Fibroblast of skin of right biceps (primary cell): ENCODE data around the gene SUSD1.
"Not testable (repeated sequence)": the region's sequence is repeated elsewhere in the genome, so short reads cannot be mapped to it uniquely, and the experiment has no call there.

Source experiments
- DNase-seq: peaks from one replicate; pipeline ENCODE4 v3.0.0-alpha.2; 2013

SUSD1 gene

GRCh38 chr9:112173489-112174221, 1.4 kb downstream of the SUSD1 start:
- no peak for DNase-seq

GRCh38 chr9:112170968-112171367, 4.1 kb downstream of the SUSD1 start:
- no peak for DNase-seq

DNA sequence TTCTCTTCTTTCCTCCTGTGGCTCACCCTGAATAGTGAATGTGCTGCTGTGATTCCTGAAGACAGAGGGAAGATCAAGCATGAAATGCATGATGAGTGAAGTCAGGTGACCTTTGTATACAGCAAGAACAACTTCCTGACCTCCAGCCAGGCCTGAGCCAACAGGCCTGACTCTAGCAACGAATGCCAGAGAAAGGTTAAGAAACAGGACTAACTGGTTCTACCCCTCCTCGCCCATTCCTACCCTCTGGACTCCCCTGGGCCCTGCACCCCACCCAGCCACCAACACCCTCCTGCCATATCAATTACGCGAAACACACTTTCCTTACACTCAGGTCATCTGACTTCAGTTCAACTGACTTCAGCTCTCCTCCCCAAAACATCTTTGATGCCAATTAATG, 4.9 kb downstream of the SUSD1 start:
- no peak for DNase-seq

DNA sequence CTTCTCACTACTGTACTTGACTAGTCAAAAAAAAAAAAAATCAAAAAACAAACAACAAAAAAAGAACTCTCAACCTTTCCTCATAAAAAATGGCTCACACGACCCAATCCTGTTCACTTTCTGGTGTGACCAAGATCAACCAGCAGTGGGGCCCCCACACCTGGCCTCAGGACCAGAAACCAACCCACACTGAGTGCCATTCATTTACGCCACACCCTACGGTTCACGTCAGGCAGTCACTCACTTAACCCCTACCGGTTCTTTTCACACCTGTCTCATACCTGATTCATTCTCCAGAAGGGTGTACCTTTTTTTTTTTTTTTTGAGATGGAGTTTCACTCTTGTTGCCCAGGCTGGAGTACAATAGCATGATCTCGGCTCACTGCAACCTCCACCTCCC, 5.7 kb downstream of the SUSD1 start:
- DNase-seq: no peak

DNA sequence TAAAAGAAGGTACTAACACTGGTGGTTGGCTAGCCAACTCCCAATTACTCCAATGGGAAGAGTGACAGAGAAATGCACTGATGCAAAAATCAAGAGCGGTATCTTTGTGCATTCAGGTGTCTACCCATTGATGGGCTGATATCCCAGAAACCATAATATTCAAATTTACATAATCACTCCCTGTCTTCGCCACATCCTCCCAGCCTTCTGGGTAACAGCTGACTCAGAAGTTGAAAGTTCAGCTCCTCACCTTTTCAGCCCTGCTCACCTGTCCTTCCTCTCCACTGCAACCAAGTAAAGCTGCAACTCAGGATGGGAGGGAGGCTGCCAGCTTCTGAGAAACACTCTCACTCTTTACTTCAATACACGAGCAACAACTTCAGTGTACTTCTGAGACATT, 6.9 kb downstream of the SUSD1 start:
- no peak for DNase-seq

DNA sequence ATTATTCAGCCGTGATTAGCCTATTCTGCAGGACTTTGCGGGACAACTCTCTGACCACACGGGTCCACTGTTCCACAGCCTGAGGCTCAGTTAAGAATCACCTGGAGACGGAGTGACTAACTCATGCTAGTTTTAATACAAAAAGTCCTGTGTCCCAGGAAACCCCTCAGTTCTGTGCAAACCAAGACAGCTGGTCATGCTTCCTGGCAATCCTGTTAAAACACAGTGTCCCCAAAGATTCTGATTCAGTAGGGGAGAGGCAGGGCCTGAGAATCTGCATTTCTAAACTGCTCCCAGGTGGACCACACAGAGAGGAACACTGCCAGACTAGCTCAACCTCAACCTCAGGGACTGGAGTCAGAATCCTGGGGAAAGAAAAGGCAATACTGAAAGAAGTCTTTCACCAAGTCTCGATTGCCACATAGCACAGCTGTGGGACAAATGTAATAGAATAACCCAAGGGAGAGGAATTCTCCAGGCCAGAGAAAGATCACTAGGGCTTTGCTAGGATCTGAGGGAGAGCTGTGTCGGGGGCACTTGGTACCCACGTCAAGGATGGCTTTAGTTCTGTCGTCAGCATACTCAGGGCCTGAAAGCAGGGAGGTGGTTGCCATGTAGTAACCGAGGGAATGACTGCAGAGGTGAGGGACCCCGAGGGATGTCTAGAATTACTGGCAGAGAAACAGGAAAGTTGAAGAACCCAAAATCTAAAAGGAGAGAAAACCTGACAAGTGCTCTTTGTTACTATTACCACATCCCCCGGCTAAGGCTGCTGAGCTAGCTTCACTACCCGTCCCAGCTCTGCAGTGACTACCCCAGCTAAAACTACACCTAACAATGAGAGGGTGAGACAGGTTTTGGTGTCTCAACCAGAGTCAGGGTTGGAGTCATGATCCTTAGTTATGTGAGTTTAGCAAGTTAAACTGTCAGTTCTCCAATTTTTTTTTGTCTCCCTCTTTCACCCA, 8.6 kb downstream of the SUSD1 start:
- DNase-seq: peak; percentile 22

- no peak for DNase-seq
Observed at GRCh38 chr9:112162621-112163413, 12.3 kb downstream of the SUSD1 start.

DNA sequence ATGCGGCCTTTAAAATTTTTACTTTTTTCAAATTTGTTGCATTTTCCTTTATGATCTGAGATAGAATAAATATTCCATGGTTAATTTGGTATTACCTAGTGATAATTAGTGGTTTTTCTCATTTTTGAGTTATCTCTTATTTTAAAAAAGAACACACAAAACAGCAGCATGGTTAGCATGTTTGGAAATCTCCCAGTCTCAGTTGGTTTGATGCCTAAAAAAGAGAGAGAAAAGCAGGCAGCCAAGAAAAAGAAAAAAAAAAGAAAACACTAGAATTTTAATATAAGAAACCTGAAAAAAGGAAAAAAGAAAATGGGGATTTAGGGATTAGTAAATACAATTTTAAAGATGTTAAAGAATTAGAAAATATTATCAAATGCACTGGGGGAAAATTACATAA, 15.3 kb downstream of the SUSD1 start:
- no peak for DNase-seq

GRCh38 chr9:112158656-112159367, 16.3 kb downstream of the SUSD1 start:
- no peak for DNase-seq

GRCh38 chr9:112157961-112158360, 17.1 kb downstream of the SUSD1 start:
- DNase-seq: no peak

- no peak for DNase-seq
Observed at GRCh38 chr9:112157087-112157486, 18.0 kb downstream of the SUSD1 start.

- DNase-seq: no peak
Observed at GRCh38 chr9:112149211-112149610, 25.9 kb downstream of the SUSD1 start.

DNA sequence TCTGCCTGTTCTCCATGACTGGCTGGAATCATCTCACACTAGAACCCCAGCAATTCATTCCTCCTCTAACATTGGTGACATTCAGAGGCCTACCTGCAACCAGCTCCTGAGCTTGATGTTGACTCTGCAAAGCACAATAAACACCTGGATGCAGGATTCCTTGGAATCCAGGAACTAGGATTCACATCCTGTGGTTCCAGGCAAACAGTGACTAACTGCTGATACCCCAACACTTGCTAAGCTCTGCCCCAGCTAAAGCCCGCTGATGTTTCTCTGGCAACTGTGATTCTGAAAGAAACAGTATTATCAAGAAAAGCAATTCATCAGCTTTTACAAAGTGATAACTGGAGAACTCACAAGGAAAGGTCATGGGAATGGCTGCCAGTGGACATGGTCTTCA, 29.2 kb downstream of the SUSD1 start:
- no peak for DNase-seq

DNA sequence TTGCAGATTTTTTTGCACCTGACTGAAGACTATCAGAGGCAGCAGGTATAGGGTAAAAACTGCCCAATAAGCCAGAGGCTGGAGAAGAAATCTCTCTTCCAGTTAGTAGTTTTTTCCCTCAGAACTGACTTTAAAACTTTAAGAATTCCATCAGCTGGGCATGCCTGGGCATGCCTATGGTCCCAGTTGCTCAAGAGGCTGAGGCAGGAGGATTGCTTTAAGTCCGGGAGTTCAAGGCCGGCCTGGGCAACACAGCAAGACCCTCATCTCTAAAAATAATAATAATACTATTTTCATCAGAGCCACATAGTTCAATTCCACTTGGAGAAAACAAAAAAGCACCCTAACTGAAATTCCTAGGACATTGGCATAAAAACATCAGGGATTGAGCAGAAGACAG, 30.3 kb downstream of the SUSD1 start:
- no peak for DNase-seq

DNA sequence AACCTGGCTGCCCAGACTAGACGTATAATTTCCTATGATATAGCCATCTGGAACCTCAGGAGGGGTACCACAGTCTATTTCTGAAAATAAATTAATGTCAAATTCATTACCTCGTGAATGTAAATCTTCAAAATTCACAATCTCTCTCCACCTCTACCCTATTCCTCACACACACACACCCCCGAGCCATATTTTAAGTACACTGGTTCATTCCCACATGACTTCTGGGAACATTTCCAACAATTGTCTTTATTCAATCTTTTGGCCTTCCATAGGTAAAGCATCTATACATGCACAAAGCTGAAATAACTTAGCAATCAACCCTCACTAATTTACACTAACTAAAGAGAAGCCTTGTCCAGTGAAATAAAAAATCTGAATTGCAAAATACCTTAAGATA, 32.7 kb downstream of the SUSD1 start:
- no peak for DNase-seq

- DNase-seq: no peak
Observed at GRCh38 chr9:112140936-112141335, 34.2 kb downstream of the SUSD1 start.

DNA sequence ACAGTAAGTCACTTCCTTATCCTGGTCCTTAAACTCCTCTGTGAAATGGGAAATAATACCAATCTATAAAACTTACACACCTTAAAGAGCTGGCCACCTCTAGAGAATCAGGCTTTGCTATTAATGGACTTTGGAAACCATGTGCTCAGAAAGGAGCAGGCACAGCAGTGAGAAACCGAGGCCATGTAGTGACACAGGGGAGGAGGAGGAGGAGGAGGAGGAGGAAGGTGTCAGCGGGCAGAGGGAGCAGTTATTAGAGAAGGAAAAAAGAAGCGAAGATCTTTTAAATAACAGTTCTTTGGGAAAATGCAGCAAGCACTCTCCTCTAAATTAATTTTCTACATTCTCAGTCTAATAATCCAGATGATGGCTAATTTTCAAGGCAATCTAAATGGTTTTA, 38.0 kb downstream of the SUSD1 start:
- DNase-seq: no peak

GRCh38 chr9:112135706-112136105, 39.4 kb downstream of the SUSD1 start:
- DNase-seq: no peak

- not testable (repeated sequence) for DNase-seq
Observed at GRCh38 chr9:112133806-112134205, 41.3 kb downstream of the SUSD1 start.

- DNase-seq: peak; percentile 37
Observed at GRCh38 chr9:112132356-112132755, 42.7 kb downstream of the SUSD1 start.

DNA sequence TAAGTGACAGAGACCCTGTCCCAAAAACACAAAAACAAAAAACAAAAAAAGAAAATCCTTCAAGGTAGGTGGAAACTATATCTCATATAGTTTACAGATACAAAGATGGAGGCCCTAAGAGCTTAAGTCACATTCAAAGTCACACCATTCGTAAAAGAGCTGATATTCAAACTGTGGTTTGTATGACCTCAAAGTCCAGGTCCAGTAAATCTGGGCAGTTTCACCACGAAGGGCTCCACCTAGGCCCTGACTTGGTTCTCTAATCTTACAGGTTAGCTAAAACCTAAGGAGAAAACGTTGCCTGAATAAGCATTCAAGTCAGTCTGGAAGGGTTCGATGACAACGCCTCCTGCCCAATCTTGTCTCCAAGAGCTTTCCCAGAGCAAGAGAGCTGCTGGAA, 44.1 kb downstream of the SUSD1 start:
- no peak for DNase-seq

DNA sequence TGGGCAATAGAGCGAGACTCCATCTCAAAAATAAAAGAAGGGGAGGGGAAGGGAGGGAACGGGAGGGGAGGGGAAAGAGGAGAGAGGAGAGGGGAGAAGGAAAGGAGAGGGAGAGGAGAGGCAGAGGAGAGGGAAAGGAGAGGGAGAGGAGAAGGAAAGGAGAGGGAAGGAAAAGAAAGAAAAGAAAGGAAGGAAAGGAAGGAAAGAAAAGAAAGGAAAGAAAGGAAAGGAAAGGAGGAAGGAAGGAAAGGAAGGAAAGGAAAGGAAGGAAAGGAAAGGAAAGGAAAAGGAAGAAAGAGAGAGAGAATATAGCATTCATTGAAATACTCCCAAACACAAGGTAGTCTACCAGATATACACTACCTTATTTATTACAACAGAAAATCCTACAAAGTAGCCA, 44.8 kb downstream of the SUSD1 start:
- DNase-seq: no peak

DNA sequence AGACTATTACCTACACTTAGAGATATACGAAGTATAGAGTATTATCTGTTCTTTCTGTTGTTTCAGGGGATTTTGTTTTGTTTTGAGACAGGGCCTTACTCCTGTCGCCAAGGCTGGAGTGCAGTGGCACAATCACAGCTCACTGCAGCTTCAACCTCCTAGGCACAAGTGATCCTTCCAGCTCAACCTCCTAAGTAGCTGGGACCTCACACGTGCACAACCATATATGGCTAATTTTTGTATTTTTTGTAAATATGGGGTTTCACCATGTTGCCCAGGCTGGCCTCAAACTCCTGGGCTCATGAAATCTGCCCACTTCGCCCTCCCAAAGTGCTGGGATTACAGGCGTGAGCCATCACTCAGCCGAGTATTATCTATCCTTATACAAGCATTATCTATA, 45.9 kb downstream of the SUSD1 start:
- DNase-seq: no peak
